22Rv1 (cell line): ENCODE results near the gene ADRB1.

Experiments
- H3K27ac ChIP-seq: fragments of 450-650 bp; 2 replicates; pipeline ENCODE4 v1.5.1; 2017
- CTCF ChIP-seq: fragments of 450-650 bp; IDR thresholded peaks from 2 replicates; pipeline ENCODE4 v1.5.1; 2017; ENCODE audit warnings: mild to moderate bottlenecking
- ZFX ChIP-seq: fragments of 450-650 bp; IDR thresholded peaks from 2 replicates; pipeline ENCODE4 v1.6.1; 2017; ENCODE audit warnings: antibody characterized with exemption, borderline replicate concordance

Gene ADRB1

GRCh38 chr10:114078346-114078745 is 34.7 kb downstream of the ADRB1 start:
- TF ChIP-seq ZFX (no peak), CTCF (no peak)
- no peak overlapping the region for H3K27ac ChIP-seq

- no peak overlapping the region for H3K27ac ChIP-seq
- no peak for TF ChIP-seq ZFX
- TF ChIP-seq CTCF = no peak
Observed at GRCh38 chr10:114079421-114079820, 35.8 kb downstream of the ADRB1 start.

GRCh38 chr10:114081911-114082583 is 38.4 kb downstream of the ADRB1 start:
- TF ChIP-seq ZFX = no peak
- no peak for TF ChIP-seq CTCF
- H3K27ac ChIP-seq = peak overlapping the region; percentile 97

- peak overlapping the region; percentile 97 for H3K27ac ChIP-seq
- TF ChIP-seq ZFX (no peak), CTCF (no peak)
Observed at GRCh38 chr10:114083040-114083439, 39.4 kb downstream of the ADRB1 start.

GRCh38 chr10:114084215-114084614 is 40.5 kb downstream of the ADRB1 start:
- TF ChIP-seq CTCF = no peak
- TF ChIP-seq ZFX = no peak
- H3K27ac ChIP-seq = peak overlapping the region; percentile 25

GRCh38 chr10:114087255-114087654 is 43.6 kb downstream of the ADRB1 start:
- H3K27ac ChIP-seq = no peak overlapping the region
- TF ChIP-seq CTCF = 0 out of 2 replicates have a peak, but pooled peaks have one; percentile 16
- TF ChIP-seq ZFX = no peak

GRCh38 chr10:114087655-114088054 is 44.0 kb downstream of the ADRB1 start:
- no peak overlapping the region for H3K27ac ChIP-seq
- TF ChIP-seq ZFX (no peak), CTCF (no peak; the same call in 1 of the 2 replicates)
